OCI-M1 (cell line): ENCODE measurements around the gene ENOSF1.
"Not testable (repeated sequence)": the region's sequence is repeated elsewhere in the genome, so short reads cannot be mapped to it uniquely, and the experiment has no call there.

ENCODE experiments used
- DNase-seq: peaks from one replicate; lab custom pipeline; 2025; lab: John Stamatoyannopoulos, UW

The ENOSF1 gene

DNA sequence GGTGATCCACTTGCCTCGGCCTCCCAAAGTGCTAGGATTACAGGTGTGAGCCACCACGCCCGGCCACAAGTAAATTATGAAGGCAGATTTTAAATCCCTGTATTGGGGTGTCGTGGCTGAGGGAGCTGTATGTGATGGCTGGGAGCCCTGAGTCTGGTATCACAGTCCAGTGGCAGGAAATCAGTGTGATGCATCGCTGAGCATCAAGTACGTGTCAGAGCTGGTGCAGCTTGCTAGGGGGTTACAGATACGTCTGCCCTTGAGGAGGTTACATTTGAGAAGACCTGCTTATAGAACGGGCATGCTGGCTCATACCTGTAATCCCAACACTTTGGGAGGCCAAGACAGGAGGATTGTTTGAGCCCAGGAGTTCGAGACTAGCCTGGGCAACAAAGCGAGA lies 4.3 kb downstream of the ENOSF1 start:
- no peak for DNase-seq

DNA sequence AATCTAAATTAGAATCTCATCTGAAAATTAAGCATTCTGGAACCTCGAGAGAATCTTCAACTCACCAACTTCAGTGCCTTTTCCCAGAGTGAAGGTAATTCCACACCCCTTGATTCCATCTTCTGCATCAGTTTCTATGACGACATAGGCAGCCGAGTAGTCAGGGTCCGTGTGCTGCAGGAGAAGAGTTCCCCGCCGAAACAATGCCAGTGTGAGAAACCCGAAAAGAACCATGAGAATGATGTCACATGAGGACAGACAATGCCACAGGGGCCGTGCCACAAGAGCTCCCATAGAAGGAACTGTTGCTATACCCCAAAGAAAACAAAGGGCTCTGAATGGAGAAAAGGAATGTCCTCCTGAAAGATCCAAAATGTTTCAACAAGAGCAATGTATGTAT lies 6.0 kb downstream of the ENOSF1 start:
- no peak for DNase-seq

DNA sequence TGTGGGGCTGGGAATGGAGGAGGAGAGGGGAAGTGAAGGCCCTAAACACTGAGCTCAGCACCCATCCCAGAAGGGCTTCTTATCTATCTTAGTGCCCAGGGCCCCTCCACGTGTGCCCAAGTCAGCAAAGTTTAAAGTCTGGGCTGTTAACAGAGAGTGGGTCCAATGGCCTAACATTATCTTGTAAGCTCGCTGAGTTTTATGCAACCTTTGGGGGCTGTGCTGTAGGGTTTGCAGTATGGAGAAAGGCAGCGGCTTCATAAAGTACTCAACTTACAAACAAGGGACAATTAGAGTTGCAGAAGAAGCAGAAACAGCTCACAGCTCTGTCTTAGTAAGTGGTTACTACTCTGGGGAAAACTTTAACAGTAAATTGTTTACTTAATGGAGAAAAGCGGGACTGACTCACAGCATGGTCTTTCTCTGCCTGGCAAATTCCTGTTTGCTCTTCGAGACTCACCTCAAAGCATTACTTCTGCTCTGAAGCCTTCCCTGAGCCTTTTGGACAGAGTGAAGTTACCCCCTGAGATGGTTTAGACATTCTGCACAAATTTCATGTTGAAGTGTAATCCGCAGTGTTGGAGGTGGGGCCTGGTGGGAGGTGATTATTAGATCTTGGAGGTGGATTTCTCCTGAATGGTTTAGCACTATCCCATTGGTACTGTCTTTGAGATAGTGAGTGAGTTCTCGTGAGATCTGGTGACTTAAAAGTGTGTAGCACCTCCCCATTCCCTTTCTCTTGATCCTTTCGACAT lies 9.0 kb downstream of the ENOSF1 start:
- DNase-seq = no peak

DNA sequence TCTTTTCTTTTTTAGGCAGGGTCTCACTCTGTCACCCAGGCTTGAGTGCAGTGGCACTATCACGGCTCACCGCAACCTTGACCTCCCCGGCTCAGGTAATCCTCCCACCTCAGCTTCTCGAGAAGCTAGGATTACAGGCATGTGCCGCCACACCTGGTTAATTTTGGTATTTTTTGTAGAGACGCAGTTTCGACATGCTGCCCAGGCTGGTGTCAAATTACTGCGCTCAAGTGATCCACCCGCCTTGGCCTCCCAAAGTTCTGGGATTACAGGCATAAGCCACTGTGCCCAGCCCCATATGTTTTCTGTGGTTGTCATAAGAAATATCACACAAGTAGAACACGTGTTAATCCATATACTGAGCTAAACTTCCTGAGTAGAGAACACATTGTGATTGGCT lies 14.6 kb downstream of the ENOSF1 start:
- DNase-seq = no peak

DNA sequence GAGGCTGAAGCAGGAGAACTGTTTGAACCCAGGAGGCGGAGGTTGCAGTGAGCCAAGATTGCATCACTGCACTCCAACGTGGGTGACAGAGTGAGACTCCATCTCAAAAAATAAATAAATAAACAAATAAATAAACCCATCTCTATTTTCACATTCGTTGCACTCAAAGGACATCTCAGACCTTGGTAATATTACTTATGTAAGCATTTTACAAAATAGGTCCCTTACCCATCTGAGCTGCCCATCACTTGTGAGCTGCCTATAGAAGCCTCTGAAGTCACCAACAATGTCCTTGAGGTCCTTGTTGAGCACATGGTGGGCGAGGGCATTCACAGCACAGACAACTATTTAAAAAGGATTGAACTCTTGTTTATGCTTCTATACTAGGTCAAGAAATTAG lies 15.4 kb downstream of the ENOSF1 start:
- DNase-seq = no peak

DNA sequence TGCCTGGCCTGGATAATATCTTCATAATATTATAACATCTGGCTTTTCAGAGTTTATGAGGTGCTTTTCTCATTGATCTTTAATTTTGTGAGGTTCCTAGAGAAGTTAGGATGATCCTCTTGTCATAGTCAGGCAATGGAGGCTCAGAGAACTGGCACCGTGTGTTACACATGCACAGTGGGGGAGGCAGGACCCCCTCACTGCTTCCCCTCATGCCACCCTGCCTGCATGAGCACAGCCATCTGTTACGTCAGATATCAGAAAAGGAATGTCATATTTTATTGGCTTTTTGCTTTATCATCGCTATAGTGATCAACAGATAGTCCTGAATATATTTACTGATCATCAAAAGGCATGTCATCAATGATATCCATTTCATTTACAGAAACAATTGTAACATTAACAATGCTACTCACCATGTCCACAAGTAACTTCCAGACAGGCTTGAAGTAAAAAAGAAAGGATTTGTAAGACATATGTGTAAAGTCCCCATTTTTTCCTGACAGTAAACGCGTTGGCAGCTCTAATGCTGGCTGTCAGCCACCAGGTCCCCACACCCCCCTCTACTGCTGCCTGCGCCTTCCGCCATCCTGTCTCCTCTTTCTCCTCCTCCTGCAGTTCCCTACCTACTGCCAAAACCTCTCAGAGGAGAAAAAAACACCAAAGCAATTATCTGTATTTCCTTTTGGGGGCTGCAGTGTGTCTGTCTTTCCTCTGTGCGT lies 18.8 kb downstream of the ENOSF1 start:
- no peak for DNase-seq

DNA sequence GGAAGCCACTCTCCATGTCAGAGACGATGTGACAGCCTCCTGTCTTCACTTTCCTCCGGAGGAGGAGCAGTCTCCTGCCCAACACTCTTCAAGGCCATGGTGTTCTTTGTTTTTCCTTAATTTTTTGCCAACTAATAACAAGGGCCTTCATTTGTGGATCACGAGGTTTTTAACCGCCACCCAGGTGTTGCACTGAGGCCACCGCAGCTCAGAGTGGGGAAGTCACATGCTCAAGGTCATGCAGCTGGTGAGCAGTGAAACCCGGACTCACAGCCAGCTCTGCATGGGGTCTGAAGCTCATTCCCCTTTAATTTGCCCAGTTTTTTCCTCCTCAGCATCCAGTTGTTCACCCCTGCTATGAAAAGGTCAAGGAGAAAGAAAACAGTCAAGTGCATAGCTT lies 19.6 kb downstream of the ENOSF1 start:
- DNase-seq = no peak

DNA sequence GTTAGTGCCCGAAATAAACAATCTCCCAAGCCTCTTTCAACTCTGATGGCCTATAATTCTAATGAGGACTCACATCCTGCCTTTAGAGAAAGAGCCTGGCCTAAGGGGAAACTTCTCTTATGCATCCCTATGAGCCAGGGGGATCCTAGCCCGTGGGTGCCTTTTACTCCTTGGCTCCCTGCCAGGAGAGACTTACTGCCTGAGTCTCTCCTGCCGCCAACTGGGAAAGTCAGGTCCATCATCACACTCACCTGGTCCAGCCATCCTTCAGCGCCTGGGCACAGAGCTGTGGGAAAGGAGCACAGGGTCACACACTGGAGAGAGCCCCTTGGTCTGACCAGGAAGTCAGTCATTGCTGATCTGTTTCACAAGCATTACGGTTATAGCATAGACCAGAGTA lies 24.1 kb downstream of the ENOSF1 start:
- DNase-seq = no peak

DNA sequence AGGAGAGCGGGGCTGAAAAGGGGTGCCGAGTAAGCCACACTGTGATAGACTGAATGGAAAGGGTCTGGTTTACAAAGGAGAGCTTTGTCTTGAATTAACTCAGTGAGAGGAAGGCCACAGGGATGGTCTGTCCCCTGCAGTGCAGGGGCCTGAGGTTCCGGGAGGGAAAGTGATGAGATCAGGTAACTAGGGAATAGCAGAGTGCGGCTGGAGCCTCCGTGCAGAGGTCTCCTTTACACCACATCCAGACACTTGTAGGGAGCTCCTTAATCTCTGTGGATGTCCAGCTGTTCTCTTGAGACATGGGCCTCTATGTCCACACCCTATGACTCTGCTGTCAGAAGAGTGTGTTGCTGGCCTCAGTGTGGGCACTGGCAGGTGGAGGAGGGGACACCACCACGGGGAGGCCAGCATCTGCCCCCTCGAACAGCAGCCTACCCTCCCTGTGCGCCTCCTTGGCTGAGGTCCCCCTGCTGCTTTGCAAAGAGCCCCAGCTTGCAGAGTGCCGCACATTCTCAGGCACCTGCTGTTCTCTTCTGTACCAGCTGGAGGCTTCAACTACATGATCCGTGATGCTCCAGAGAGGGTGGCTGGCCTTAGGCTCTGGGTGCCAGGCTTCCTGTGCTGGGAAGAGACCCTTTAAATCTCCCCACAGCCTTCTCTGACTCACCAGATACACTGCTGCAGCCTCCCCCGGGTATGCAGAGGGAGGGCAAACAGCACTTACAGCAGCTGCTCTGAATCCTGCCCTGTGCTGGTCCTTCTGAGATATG lies 25.9 kb downstream of the ENOSF1 start:
- DNase-seq = no peak

DNA sequence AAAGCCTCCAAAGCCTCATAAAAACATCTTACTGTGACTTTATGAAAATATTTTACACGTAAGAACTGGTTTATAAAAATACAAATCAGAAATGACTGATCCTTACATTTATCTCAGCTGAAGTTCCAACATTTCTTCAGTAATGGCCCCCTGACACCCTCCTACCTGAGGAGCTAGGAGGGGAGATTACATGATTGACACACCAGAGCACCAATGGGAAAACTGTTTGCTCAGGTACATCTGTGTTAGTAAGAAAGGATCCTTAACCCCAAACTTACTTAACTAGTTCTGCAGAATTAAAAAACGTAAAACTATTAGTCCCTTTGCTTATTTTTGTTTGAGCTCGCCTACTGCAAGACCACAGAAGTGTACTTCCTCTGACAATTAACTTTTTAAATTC lies 27.0 kb downstream of the ENOSF1 start:
- no peak for DNase-seq

DNA sequence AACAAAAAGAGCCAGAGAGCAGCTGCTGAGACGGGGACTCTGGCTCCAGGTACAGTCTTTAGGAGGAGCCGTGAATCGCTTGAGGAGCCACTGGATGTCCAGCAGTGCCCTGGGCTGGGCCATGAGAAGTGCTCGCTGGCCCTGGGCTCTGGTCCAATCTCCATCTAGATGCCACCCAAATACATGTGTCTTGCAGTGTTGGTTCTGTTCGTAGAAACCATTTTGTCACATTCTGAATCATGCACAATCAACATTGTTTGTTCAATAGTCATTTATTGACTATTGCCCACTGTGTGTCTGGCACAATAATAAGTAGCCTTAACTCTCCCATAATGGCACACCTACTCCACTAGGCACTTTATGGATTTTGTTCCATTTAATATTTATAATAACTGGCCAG lies 28.9 kb downstream of the ENOSF1 start:
- DNase-seq = no peak

DNA sequence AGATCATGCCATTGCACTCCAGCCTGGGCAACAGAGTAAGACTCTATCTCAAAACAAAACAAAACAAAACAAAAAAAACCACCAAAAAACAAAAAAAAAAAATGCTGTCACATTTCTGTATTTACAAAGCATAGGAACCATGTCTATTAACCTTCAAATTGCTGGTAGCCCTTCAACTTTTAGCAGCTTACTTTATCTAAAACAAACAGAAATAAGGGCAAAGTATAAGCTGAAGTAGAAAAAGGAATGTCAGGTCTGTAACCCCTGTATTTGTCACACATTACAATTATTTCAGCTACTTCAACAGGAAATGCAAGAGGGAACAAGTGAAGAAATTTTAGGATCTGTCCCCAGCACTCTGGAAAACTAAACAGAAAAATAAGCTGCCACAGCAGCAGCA lies 29.6 kb downstream of the ENOSF1 start:
- no peak for DNase-seq

DNA sequence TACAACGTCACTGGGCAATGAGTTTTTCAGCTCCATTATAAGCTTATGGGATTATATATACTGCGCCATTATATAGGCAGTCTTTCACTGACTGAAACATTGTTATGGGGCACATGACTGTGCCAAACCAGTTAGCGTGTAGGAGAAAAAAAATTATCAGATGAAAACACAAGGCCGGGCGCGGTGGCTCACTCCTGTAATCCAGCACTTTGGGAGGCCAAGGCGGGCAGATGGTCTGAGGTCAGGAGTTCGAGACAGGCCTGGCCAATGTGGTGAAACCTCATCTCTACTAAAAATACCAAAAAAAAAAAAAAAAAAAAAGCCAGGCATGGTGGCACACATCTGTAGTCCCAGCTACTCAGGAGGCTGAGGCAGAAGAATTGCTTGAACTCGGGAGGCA lies 30.0 kb downstream of the ENOSF1 start:
- DNase-seq = not testable (repeated sequence)

DNA sequence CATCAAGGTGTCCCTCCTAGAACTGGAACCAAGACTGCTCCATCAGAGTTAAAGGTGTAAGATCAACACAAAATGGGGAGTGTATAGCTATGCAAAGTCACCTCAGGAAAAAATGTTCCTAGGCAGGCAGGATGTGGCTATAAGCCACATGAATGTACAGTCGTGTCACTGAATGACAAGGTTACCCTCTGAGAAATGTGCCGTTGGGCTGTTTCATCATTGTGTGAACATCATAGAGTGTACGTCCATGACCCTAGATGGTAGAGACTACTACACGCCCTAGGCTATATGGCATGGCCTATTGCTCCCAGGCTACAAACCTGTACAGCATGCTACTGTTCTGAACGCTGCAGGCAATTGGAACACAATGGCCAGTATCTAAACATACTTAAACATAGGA lies 30.4 kb downstream of the ENOSF1 start:
- no peak for DNase-seq

DNA sequence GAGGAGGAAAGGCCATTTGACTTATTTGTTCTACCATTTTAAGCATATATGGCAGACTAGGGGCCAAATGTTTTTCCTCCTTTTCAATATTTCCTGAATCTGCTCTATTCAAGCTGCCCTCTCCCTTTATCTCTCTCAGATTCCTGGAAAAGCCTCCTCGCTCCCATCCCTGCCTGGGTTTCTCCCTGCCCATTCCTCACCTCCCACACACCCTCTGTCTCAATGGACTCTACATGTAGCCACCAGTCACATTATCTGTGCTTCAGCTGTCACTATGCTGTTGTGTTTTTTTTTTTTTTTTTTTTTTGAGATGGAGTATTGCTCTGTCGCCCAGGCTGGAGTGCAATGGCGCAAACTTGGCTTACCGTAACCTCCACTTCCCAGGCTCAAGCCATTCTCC lies 32.0 kb downstream of the ENOSF1 start:
- DNase-seq = no peak

DNA sequence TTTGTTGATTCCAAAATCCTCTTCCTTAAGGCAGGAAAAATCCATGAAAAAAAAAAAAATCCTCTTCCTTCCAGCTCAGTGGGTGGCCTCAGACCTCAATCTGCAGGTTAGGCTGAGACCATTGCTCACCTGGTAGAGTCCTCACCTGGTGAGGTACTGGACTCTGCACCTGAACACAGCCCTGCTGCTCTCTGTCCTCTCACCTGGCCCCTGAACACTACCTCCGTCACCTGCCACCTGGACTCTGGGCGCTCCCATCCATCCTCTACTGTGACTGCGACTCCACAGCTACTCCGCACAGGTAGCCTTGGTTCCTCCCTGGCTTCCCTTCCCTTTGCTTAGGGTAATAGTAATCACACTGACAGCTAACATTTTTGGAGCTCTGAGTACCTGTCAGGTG lies 32.9 kb downstream of the ENOSF1 start:
- no peak for DNase-seq

DNA sequence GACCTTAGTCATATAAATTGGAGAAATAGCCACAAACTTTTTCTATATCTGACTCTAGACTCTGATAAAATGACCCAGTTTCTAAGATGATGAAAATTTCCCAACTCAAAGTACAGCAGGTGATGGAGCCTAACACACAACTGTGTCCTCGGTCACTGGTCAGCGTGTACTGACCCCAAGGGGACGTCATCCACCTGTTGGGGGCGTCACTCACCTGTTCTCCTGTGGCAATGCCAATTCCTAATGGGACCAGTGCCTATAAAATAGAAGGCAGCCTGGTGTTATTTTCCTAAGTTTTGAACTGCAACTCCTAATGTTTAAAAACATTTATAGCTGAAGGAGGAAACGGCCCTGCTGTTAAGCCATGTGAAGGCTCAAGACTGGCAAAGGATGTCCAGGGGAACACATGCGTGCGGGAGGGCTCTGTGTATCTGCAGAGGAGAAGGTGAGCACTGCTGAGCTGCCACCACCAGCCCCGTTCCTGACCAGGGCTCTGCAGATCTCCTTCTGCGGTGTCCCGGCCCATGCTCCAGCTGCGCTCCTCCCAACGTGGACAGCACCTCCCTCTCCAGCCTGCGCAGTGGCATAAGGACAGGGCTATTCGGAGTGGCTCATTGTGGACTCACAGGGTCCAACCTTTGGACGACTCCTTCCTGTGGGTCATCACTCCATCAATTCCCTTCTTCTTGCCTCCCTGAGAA lies 33.8 kb downstream of the ENOSF1 start:
- no peak for DNase-seq

DNA sequence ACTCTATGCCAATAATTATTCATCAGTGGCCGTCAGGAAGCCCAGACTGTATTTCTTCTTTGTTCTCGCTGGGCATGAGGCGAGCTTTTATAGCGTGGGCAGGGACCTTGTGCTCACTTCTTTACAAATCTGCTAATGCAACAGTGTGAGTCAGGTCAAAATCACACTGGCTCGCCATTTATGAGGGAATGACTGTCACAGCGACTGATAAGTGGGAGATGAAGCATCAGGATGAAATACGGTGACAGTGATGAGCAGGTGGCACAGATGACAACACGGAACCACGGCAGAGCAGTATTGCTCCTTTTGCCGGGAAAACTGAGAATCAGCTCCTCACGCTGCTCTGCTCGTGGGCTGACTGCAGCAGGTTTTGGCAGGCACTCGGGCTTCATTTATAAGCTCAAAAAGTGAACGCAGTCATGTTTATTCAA lies 34.5 kb downstream of the ENOSF1 start:
- DNase-seq = no peak

DNA sequence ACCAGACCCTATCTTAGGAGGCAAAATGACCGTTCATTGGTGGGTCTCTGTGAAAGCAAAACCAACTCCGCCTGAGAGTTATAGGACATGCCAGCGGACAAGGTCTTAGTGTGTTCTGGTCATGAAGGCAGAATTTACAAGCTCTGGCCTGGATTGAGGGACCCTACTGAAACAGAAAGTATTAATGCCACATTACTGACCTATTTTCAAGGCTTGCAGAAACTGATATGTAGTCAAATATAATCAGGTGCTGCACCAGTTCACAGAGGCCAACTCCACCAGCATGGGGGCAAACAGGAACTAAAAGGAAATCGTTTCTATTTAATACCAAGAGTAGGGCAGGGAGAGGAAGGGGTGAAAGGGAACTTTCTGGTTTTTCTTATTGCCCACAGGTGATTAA lies 35.3 kb downstream of the ENOSF1 start:
- no peak for DNase-seq

DNA sequence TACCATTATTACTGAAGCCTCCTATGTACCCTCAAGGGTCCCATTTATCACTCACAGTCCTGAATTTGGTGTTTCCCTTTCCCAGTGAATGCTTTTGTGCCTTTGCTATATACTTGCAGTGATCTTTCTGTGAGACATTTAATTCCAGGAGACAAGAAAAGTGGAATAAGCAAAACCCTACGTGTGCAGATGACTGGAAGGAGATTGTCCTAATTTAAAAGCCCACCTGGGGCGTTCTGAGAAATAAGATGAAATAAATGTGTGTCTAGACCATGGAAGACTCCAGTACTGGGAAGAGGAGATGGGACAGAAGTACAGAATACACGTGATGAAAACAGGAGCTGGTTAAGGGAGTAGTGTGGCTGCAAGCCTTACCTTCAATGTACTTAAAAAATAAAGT lies 35.7 kb downstream of the ENOSF1 start:
- no peak for DNase-seq

DNA sequence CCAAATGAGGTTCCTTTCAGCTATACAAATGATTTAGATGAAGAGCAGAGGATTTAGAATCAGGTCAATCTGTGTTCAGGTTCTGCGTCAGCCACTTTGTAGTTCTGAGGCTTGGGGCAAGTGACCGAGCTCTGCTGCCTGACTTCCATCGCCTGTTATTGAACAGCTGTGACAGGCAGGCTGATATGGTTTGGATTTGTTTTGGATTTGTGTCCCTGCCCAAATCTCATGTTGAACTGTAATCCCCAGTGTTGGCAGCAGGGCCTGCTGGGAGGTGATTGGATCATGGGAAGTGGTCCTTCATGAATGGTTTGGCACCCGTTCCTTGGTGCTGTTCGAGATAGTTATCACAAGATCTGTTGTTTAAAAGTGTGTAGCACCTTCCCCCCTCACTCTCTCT lies 36.4 kb downstream of the ENOSF1 start:
- no peak for DNase-seq

DNA sequence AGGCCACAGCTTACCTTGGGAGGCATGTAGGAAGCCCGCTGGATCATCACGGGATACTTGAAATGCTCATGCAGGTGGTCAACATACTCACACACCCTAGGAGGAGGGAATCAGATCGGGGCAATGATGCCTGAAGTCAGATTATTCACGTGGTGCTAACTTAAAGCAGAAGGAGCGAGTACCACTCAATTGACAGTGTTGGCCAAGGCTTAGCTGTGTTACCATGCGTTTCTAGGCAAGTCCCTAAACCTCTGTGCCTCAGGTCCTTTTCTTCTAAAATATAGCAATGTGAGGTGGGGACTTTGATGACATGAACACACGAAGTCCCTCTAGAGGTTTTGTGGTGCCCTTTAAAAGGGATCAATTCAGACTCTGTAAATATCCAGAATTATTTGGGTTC lies 37.1 kb downstream of the ENOSF1 start:
- no peak for DNase-seq
